GM08714 (cell line): ENCODE results near the gene RPTOR.

Source experiments
- H3K4me3 ChIP-seq: fragments of 200-500 bp; sonication (Bioruptor generic); 2 replicates; pipeline ENCODE4 v1.5.1; 2014; ENCODE audit warnings: mild to moderate bottlenecking, low read length, inconsistent platforms
- ZNF274 ChIP-seq: IDR thresholded peaks from 2 replicates; pipeline ENCODE4 v1.6.1; 2012; ENCODE audit warnings: mild to moderate bottlenecking, low read depth, low read length

The RPTOR gene

DNA sequence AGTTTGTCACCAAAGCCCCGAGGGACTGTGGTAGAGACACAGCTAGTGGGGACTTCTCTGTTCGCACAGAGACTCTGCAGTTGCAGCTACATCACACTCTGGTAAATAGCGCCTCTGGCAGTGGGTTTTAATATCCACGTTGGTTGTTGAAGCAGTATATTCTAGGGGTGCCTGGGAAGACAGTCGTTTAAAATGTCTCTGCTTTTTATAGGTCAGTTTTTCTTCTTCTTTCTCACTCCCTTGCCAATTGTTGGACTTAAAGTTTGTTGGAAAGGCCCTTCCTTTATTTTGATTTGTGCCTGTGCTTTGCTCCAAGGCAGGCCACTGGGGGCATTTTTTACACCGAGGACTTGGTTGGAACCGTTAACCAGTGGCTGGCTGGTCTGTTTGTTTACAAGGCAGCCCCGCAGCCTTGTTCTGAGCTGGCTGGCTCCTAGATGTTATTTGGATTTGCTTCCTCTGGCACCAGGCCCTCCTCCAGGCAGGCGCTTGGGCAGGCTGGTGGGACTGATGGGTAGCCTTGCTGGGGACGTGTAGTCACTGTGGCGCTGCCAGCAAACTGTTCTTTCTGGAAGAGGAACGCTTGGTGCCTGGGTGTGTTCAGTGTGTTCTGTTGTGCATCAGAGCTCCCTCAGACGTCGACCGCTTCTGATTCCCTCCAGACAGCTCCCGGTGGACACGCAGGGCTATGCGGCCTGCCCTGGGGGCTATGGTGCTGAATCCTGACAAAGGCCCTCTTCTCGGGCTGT is 228.8 kb downstream of the RPTOR start:
- H3K4me3 ChIP-seq, result no peak overlapping the region
- no peak for TF ChIP-seq ZNF274

DNA sequence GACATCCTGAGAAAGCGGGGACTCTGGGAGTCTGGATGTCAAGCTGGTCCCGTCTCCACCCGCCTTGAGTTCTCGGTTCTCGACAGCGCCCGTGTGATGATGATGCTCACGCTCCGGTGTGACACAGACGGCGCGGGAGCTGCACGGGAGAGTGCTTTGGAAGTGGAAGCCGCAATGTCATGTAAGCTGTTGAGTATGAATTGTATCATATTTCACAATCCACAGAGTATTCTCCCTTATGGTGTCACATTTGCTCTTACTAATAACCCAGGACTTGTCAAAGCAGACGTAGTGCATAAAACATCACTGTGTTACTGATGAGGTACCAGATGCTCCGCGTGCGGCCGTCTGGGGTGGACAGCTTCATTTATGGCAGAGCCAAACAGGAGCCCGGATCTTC is 229.5 kb downstream of the RPTOR start:
- no peak for TF ChIP-seq ZNF274

DNA sequence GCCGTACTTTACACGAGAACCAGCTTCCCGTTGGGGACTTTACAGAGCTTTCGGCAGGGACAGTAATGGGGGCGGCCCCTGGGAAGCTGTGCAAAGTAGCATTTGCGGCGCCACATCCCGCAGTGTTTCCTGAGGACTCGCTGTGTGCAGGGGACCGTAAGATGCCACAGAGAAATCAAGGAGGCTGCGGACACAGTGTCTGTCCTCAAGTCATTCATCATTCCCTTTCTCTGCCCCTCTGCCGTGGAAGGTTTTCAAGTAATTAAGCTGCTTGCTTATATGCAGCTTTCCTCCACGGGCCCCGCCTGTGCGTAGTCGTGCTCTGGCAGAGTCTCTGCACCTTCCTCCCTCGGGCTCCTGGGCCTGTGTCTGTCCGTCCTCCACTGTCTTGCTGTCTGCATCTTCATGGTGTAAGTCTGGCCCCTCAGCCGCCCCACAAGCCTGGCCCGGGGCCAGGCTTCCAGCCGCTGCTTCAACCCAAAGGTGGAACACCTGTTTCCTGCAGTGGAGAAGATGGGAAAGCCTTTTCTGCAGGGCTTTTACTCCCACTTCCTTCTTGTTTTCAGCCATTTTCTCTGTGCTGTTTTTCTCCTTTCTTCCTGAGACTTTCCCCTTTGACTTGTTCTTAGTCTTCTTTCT is 230.1 kb downstream of the RPTOR start:
- TF ChIP-seq ZNF274, result no peak
- no peak overlapping the region; the same call in 1 of the 2 replicates for H3K4me3 ChIP-seq

More for the DNA sequence above, 229.5 kb downstream of the RPTOR start:
- no peak overlapping the region; the same call in 1 of the 2 replicates for H3K4me3 ChIP-seq

- no peak for TF ChIP-seq ZNF274
These were observed 231.2 kb downstream of the RPTOR start for GRCh38 chr17:80775863-80776262.

DNA sequence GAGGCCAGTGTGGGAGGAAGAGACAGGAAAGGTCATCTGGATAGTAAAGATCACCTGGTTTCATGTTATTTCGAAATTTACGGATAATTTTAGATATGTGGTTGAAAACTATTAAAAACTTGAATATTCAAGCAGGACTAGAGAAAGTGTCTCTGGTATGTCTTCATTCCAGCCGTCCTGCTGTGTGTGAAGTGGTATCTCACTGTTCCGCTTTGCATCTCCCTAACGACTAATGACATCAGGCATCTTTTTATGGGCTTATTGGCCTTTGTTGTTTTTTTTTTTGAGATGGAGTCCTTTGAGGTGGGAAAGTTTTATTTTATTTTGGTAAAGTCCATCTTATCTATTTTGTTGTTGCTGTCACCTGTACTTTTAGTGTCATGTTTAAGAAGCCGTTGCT is 232.6 kb downstream of the RPTOR start:
- no peak overlapping the region for H3K4me3 ChIP-seq
- TF ChIP-seq ZNF274, result no peak

More at GRCh38 chr17:80775863-80776262, 231.2 kb downstream of the RPTOR start:
- no peak overlapping the region for H3K4me3 ChIP-seq

GRCh38 chr17:80778716-80779115 is 234.1 kb downstream of the RPTOR start:
- TF ChIP-seq ZNF274, result no peak
- no peak overlapping the region for H3K4me3 ChIP-seq

GRCh38 chr17:80779336-80779735 is 234.7 kb downstream of the RPTOR start:
- H3K4me3 ChIP-seq, result no peak overlapping the region
- TF ChIP-seq ZNF274, result no peak

GRCh38 chr17:80779961-80780380 is 235.3 kb downstream of the RPTOR start:
- no peak overlapping the region for H3K4me3 ChIP-seq
- no peak for TF ChIP-seq ZNF274

GRCh38 chr17:80780381-80781198 is 236.0 kb downstream of the RPTOR start:
- H3K4me3 ChIP-seq, result peak overlapping the region; percentile 0; the same call in 1 of the 2 replicates

GRCh38 chr17:80781211-80781610 is 236.6 kb downstream of the RPTOR start:
- H3K4me3 ChIP-seq, result no peak overlapping the region; the same call in 1 of the 2 replicates
- TF ChIP-seq ZNF274, result no peak

More at GRCh38 chr17:80780381-80781198, 236.0 kb downstream of the RPTOR start:
- TF ChIP-seq ZNF274, result no peak

DNA sequence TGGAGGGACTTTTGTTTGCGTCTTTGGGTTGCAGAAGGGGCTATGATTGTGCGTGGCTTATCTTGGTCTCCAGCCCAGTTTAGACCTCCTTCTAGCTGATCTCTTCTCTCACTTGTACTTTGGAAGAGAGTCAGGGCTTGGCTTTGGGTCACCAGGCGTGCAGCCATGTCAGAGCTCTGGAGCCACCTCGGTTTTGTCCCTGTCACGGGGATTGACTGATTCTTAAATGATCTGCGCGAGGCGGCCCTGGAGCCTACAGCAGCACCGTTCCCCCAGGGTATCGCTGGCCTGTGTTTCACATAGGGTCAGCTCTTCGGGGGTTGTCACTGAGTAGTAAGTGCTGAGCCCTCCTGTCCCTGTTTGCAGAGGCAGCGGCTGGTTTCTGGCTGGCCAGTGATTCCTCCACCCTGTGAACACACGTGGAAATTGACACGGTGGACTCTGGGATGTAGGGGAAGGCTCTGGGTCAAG is 237.2 kb downstream of the RPTOR start:
- H3K4me3 ChIP-seq, result no peak overlapping the region
- no peak for TF ChIP-seq ZNF274

- TF ChIP-seq ZNF274, result no peak
- no peak overlapping the region; the same call in 1 of the 2 replicates for H3K4me3 ChIP-seq
These were observed 238.1 kb downstream of the RPTOR start for GRCh38 chr17:80782536-80783427.

DNA sequence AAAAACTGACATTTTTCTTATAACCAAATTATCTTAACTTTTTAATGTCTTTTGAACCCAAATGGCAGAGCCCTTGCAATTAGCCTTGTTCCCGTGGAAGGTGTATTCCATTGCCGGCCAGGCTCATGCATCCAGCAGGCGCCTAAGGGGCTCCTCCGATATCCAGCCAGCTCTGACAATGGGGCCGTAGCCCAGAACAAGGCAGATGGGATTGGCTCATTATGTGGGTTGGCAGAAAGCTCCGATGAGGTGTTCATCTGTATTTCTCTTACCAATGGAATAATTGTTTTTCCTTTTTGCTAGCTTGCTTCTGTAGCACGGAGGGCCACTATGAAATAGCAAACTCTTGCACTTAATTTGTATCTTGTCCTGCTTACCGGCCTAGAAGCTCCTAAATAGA is 238.8 kb downstream of the RPTOR start:
- H3K4me3 ChIP-seq, result no peak overlapping the region
- no peak for TF ChIP-seq ZNF274
